Mesothelial cell of epicardium (in vitro differentiated cells): Measurements from ENCODE around the gene TRHDE. TPM values are rescaled to one million over a fixed set of nuclear protein-coding genes. Genes with fewer than 3 reads are reported as not detected.

Experiments used
- DNase-seq, 2 experiments: peaks; one replicate each; pipeline ENCODE4 v3.0.0; 2021; ENCODE audit warnings: low spot score in 2 of 2; ENCODE audit not compliant: unreplicated experiment in 2 of 2
- H3K27ac Mint-ChIP-seq: 2 replicates; pipeline ENCODE4 v1.8.0; 2021; ENCODE audit warnings: mixed read lengths
- H3K27me3 Mint-ChIP-seq: 2 replicates; pipeline ENCODE4 v1.8.0; 2021; ENCODE audit warnings: low read depth, mixed read lengths
- H3K36me3 Mint-ChIP-seq: 2 replicates; pipeline ENCODE4 v1.8.0; 2021; ENCODE audit warnings: mixed read lengths
- H3K4me1 Mint-ChIP-seq: 2 replicates; pipeline ENCODE4 v1.8.0; 2021; ENCODE audit warnings: mixed read lengths
- H3K4me3 Mint-ChIP-seq: 2 replicates; pipeline ENCODE4 v1.8.0; 2021; ENCODE audit warnings: mild to moderate bottlenecking, moderate library complexity, mixed read lengths
- H3K9me3 Mint-ChIP-seq: 2 replicates; pipeline ENCODE4 v1.8.0; 2021; ENCODE audit warnings: mixed read lengths
- total RNA-seq: library from RNA; stranded (reverse); gene quantifications from 3 replicates; pipeline ENCODE4 v1.2.1, GENCODE V29; 2021
- TF ChIP-seq, protein P1 (sequence below): fragments of 200-600 bp; sonication (generic); IDR thresholded peaks from one replicate; pipeline ENCODE4 v1.5.0; 2021; ENCODE audit warnings: antibody characterized with exemption; ENCODE audit not compliant: unreplicated experiment

The TRHDE gene
- total RNA-seq, 1 donor from 2014 or later: 1.0 TPM

DNA sequence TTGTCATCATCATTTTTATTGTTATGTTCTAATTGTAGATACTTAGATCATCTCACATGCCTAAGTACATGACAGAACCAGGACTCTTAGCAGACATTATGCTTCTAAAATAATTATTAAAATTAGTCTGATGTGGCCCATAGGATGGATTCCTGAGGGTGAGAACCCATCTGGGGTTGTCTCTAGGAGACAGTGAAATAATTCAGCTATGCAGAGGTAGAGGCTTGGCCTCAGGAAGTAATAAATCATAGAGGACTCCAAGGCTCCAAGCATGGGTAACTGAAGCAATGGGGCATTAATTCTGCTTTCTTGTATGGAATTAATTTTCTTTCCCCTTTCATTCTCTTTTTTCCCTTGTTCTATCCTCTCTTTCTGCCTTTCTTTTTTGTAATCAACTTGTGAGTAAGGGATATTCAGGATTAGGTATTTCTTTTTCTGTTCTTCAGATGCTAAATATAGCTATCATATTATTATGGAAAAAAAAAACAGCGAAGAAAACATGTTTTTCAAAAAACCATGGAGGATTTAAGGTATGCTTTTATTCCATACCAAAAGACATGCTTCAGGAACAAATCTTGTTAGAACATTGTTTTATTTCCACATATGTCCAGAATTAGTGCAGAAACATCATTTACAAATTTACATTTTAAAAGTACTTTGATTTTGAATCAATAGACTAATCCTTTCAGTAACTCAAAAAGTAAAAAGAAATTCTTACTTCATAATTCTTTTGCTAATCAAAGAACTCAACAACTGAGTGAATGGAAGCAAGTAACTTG, 263.2 kb downstream of the TRHDE start:
- Mint-ChIP-seq H3K4me1 (peaks cover 20% of the 10 kb centered on the region), H3K9me3 (peaks cover 8% of the 10 kb centered on the region), H3K27ac (no peak overlapping the region), H3K27me3 (peaks cover 2% of the 10 kb centered on the region), H3K4me3 (no peak overlapping the region), H3K36me3 (no peaks in the 10 kb centered on the region)
- no peak for DNase-seq
- TF ChIP-seq, protein P1, sequence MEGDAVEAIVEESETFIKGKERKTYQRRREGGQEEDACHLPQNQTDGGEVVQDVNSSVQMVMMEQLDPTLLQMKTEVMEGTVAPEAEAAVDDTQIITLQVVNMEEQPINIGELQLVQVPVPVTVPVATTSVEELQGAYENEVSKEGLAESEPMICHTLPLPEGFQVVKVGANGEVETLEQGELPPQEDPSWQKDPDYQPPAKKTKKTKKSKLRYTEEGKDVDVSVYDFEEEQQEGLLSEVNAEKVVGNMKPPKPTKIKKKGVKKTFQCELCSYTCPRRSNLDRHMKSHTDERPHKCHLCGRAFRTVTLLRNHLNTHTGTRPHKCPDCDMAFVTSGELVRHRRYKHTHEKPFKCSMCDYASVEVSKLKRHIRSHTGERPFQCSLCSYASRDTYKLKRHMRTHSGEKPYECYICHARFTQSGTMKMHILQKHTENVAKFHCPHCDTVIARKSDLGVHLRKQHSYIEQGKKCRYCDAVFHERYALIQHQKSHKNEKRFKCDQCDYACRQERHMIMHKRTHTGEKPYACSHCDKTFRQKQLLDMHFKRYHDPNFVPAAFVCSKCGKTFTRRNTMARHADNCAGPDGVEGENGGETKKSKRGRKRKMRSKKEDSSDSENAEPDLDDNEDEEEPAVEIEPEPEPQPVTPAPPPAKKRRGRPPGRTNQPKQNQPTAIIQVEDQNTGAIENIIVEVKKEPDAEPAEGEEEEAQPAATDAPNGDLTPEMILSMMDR: no peak

DNA sequence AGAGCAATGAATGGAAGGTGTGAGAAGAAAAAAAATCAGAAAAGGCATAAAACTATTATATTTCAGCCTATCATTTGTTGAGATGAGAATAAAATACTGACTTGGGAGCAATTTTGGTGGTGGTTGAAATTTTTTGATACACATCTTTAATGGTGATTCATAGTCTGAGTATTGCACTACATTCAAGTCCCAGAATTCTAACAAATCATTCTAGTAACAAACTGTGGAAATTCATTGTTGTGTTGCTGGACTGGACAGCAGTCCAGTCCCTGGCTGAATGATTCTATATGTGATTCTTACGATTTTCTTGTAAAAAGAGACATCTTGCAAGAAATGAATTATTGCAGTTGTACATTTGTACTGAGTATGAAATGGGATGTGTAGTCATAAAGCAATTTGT, 268.6 kb downstream of the TRHDE start:
- no peak overlapping the region for H3K4me3 Mint-ChIP-seq
- peaks cover 2% of the 10 kb centered on the region for H3K27me3 Mint-ChIP-seq
- H3K9me3 Mint-ChIP-seq: peaks cover 8% of the 10 kb centered on the region
- H3K4me1 Mint-ChIP-seq: peaks cover 14% of the 10 kb centered on the region
- TF ChIP-seq, protein P1: no peak
- no peaks in the 10 kb centered on the region for H3K36me3 Mint-ChIP-seq
- no peak for DNase-seq
- H3K27ac Mint-ChIP-seq: no peak overlapping the region

DNA sequence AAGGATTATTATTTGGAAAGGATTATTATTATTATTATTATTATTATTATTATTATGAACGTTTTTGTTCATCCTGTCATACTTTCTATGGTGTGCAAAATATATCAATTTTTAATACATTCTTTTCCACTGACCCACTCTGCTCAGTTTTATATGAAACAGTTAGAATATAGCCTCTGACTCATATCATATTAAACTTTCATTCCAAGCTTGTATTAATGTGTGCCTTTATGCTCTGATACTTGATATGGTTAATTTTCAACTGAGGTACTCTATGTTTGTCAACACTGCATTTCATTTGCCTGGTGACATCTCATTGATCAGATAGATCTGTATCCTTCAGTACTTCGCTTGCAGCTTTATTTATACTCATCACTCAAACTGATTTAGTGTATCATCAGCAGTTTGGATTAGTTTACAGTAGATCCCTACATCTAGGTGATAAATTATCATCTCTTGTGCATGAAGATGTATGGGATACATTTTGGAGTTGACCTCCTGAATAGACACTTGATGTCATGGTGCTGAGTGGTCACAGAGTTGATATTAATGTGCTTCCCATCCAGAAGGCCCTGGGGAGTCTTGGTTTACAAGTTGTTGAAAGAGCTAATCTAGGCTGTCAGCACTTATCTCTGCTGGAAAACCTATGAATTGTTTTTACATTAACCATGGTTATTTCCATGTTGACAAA, 271.8 kb downstream of the TRHDE start:
- TF ChIP-seq, protein P1: no peak
- no peaks in the 10 kb centered on the region for H3K9me3 Mint-ChIP-seq
- H3K27ac Mint-ChIP-seq: no peak overlapping the region
- no peak for DNase-seq
- no peak overlapping the region for H3K4me3 Mint-ChIP-seq
- no peaks in the 10 kb centered on the region for H3K36me3 Mint-ChIP-seq
- H3K4me1 Mint-ChIP-seq: peaks cover 25% of the 10 kb centered on the region
- H3K27me3 Mint-ChIP-seq: no peaks in the 10 kb centered on the region

DNA sequence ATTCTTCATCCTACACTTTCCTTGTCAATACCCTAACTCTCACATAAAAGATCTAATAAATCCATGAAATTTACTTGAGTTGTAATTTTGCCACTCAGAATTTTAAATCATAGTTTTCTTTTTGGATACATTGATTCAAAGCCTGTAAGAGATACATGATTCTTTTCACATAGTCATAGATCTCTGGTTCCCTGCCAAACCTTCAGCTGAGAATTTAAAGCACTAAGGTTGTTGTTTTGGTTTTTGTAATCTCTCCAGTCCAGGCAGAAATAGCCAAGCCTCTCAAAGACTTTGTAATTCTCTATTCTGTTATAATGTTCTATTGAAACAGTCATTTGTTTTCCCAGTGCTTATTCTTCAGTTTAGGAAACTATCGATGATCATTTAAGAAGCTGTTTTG, 273.9 kb downstream of the TRHDE start:
- no peak for DNase-seq
- Mint-ChIP-seq H3K9me3 (no peaks in the 10 kb centered on the region), H3K36me3 (no peaks in the 10 kb centered on the region), H3K27me3 (no peaks in the 10 kb centered on the region), H3K4me3 (no peak overlapping the region), H3K4me1 (peaks cover 20% of the 10 kb centered on the region), H3K27ac (no peak overlapping the region)
- TF ChIP-seq, protein P1: no peak

DNA sequence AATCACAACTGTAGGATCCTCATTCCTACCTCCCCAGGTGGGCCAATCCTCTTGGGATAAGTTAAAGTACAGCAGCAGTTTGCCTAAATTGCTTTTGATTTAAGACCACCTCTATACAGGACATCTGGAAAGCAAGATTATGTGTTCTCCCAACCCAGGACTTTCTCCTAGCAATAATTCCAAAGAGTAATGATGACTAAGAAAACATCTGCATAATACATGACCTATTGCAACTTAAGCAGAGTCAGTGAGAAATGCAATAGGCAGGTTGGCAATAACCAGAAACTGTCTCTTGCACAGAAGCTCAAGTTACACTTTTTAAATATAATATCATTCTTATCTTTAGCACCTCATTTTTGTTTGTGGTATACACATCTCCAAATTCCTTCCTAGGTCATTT, 275.4 kb downstream of the TRHDE start:
- H3K27ac Mint-ChIP-seq: no peak overlapping the region
- peaks cover 25% of the 10 kb centered on the region for H3K4me1 Mint-ChIP-seq

More for the DNA sequence above, 275.4 kb downstream of the TRHDE start:
- Mint-ChIP-seq H3K9me3 (peaks cover 3% of the 10 kb centered on the region), H3K4me3 (no peak overlapping the region), H3K36me3 (no peaks in the 10 kb centered on the region), H3K27me3 (no peaks in the 10 kb centered on the region)
- DNase-seq: no peak
- TF ChIP-seq, protein P1: no peak
